ENCODE data around the gene NUDT19. TPM values are rescaled to one million over a fixed set of nuclear protein-coding genes. Genes with fewer than 3 reads are reported as not detected.
"Not testable (repeated sequence)": the region's sequence is repeated elsewhere in the genome, so short reads cannot be mapped to it uniquely, and the experiment has no call there.

The NUDT19 gene
- total and polyA plus RNA-seq, 2 experiments from 2014 or later = 2.4 to 3.9 TPM

- H3K27me3 Mint-ChIP-seq (ENCODE audit: insufficient read depth, low read depth, poor library complexity) = peaks cover 5% of the 10 kb centered on the region
- H2AFZ ChIP-seq = no peak overlapping the region
- H3K4me1 Mint-ChIP-seq = peaks cover 16% of the 10 kb centered on the region; the same call in 2 of the 3 replicates
- H4K20me1 ChIP-seq (replicated peaks; ENCODE audit: insufficient read depth) = peaks cover 8% of the 10 kb centered on the region
- H3K4me2 ChIP-seq = no peak overlapping the region
- no peaks in the 10 kb centered on the region for H3K4me1 ChIP-seq (ENCODE audit: insufficient read depth)
- no peaks in the 10 kb centered on the region for H3F3A ChIP-seq (replicated peaks; ENCODE audit: low read depth)
- TF ChIP-seq REST (IDR thresholded peaks at IDR 0.05; ENCODE audit: unreplicated experiment) = no peak
- TF ChIP-seq ZNF114 (CRISPR knock-in tag; IDR thresholded peaks at IDR 0.05) = no peak
- no peak for TF ChIP-seq ZNF462 (CRISPR knock-in tag; IDR thresholded peaks at IDR 0.05)
- TF ChIP-seq JUNB (IDR thresholded peaks at IDR 0.05; ENCODE audit: unreplicated experiment) = no peak
- no peaks in the 10 kb centered on the region for H3K9me2 ChIP-seq (ENCODE audit: insufficient read depth)
- H3K36me3 ChIP-seq (ENCODE audit: insufficient read depth) = no peaks in the 10 kb centered on the region
- H3K27ac ChIP-seq (ENCODE audit: low read depth) = no peak overlapping the region
- H3K36me3 Mint-ChIP-seq (ENCODE audit: low read depth) = peaks cover 32% of the 10 kb centered on the region; the same call in 2 of the 3 replicates
- H3K27ac Mint-ChIP-seq = peak overlapping the region; percentile 65
- no peak overlapping the region for H3K4me3 ChIP-seq
- H3K4me3 Mint-ChIP-seq = no peak overlapping the region
- ATAC-seq (peak; percentile 26), DNase-seq (ENCODE audit: low spot score) (no peak)
- no peaks in the 10 kb centered on the region for H3K9me3 Mint-ChIP-seq
- H3K27me3 ChIP-seq (ENCODE audit: insufficient read depth) = no peaks in the 10 kb centered on the region
- H3K79me2 ChIP-seq (replicated peaks; ENCODE audit: insufficient read depth) = peaks cover 4% of the 10 kb centered on the region; the same call in 1 of the 2 replicates
Measured at GRCh38 chr19:32653599-32653915, 38.1 kb upstream of the NUDT19 start.

- not testable (repeated sequence) for H3F3A ChIP-seq (replicated peaks; ENCODE audit: low read depth); H3K27ac Mint-ChIP-seq; H3K9me2 ChIP-seq (ENCODE audit: insufficient read depth); H3K27me3 Mint-ChIP-seq (ENCODE audit: insufficient read depth, low read depth, poor library complexity); H3K9me3 Mint-ChIP-seq; H3K4me3 ChIP-seq; H3K4me3 Mint-ChIP-seq; H3K36me3 ChIP-seq (ENCODE audit: insufficient read depth); ATAC-seq; H2AFZ ChIP-seq; DNase-seq (ENCODE audit: low spot score); H3K4me2 ChIP-seq; H3K4me1 ChIP-seq (ENCODE audit: insufficient read depth); H3K27me3 ChIP-seq (ENCODE audit: insufficient read depth); H3K27ac ChIP-seq (ENCODE audit: low read depth)
- Mint-ChIP-seq H3K4me1 (peaks cover 16% of the 10 kb centered on the region; the same call in 2 of the 3 replicates), H3K36me3 (ENCODE audit: low read depth) (peaks cover 17% of the 10 kb centered on the region; the same call in 2 of the 3 replicates)
- Histone ChIP-seq H3K79me2 (replicated peaks; ENCODE audit: insufficient read depth) (peaks cover 26% of the 10 kb centered on the region), H4K20me1 (replicated peaks; ENCODE audit: insufficient read depth) (peaks cover 12% of the 10 kb centered on the region)
Measured at GRCh38 chr19:32656379-32656778, 35.2 kb upstream of the NUDT19 start.

Data from GM23338 (cell line).